C4-2B (cell line): ENCODE measurements around the gene CDH23.

Experiments
- ZFX ChIP-seq: fragments of 450-650 bp; IDR thresholded peaks from 2 replicates; pipeline ENCODE4 v1.6.1; 2017
- TF ChIP-seq, protein P1 (sequence below): fragments of 450-650 bp; conservative IDR thresholded peaks from 2 replicates; pipeline ENCODE4 v1.5.1; 2017; ENCODE audit warnings: mild to moderate bottlenecking

- TF ChIP-seq, protein P1, sequence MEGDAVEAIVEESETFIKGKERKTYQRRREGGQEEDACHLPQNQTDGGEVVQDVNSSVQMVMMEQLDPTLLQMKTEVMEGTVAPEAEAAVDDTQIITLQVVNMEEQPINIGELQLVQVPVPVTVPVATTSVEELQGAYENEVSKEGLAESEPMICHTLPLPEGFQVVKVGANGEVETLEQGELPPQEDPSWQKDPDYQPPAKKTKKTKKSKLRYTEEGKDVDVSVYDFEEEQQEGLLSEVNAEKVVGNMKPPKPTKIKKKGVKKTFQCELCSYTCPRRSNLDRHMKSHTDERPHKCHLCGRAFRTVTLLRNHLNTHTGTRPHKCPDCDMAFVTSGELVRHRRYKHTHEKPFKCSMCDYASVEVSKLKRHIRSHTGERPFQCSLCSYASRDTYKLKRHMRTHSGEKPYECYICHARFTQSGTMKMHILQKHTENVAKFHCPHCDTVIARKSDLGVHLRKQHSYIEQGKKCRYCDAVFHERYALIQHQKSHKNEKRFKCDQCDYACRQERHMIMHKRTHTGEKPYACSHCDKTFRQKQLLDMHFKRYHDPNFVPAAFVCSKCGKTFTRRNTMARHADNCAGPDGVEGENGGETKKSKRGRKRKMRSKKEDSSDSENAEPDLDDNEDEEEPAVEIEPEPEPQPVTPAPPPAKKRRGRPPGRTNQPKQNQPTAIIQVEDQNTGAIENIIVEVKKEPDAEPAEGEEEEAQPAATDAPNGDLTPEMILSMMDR: no peak
- TF ChIP-seq ZFX: no peak
Measured at GRCh38 chr10:71671994-71672946, 275.6 kb downstream of the CDH23 start.
